Fibroblast of skin of left quadriceps (primary cell): ENCODE results near the gene PSPC1.
"Not testable (repeated sequence)": the region's sequence is repeated elsewhere in the genome, so short reads cannot be mapped to it uniquely, and the experiment has no call there.

Source experiments
- DNase-seq, 2 experiments: peaks; one replicate each; pipeline ENCODE4 v3.0.0-alpha.2; 2013; ENCODE audit warnings: low read depth in 2 of 2

PSPC1 gene

GRCh38 chr13:19763618-19764017 is 19.1 kb downstream of the PSPC1 start:
- no peak for DNase-seq

- DNase-seq: no peak
Observed at GRCh38 chr13:19759669-19760068, 23.1 kb downstream of the PSPC1 start.

GRCh38 chr13:19742643-19743042 is 40.1 kb downstream of the PSPC1 start:
- no peak for DNase-seq

- DNase-seq: no peak
Observed at GRCh38 chr13:19737844-19738557, 44.7 kb downstream of the PSPC1 start.

- DNase-seq: no peak
Observed at GRCh38 chr13:19726611-19727010, 56.1 kb downstream of the PSPC1 start.

- DNase-seq: no peak
Observed at GRCh38 chr13:19725320-19725719, 57.4 kb downstream of the PSPC1 start.

GRCh38 chr13:19720039-19720438 is 62.7 kb downstream of the PSPC1 start:
- no peak for DNase-seq

GRCh38 chr13:19713186-19713965 is 69.4 kb downstream of the PSPC1 start:
- peak; percentile 24 to 25 for DNase-seq

- not testable (repeated sequence) for DNase-seq
Observed at GRCh38 chr13:19709782-19710181, 73.0 kb downstream of the PSPC1 start.

GRCh38 chr13:19709039-19709438 is 73.7 kb downstream of the PSPC1 start:
- DNase-seq: not testable (repeated sequence)

- not testable (repeated sequence) for DNase-seq
Observed at GRCh38 chr13:19704256-19704655, 78.5 kb downstream of the PSPC1 start.

- not testable (repeated sequence) for DNase-seq
Observed at GRCh38 chr13:19701619-19702018, 81.1 kb downstream of the PSPC1 start.

- not testable (repeated sequence) for DNase-seq
Observed at GRCh38 chr13:19700963-19701362, 81.8 kb downstream of the PSPC1 start.

- no peak for DNase-seq
Observed at GRCh38 chr13:19695829-19696228, 86.9 kb downstream of the PSPC1 start.

- DNase-seq: no peak
Observed at GRCh38 chr13:19695428-19695827, 87.3 kb downstream of the PSPC1 start.

- DNase-seq: not testable (repeated sequence)
Observed at GRCh38 chr13:19691447-19691846, 91.3 kb downstream of the PSPC1 start.

GRCh38 chr13:19685437-19685836 is 97.3 kb downstream of the PSPC1 start:
- DNase-seq: no peak

GRCh38 chr13:19685034-19685433 is 97.7 kb downstream of the PSPC1 start:
- no peak for DNase-seq

GRCh38 chr13:19681517-19681916 is 101.2 kb downstream of the PSPC1 start:
- no peak for DNase-seq

GRCh38 chr13:19680751-19681150 is 102.0 kb downstream of the PSPC1 start:
- no peak for DNase-seq

GRCh38 chr13:19676168-19676567 is 106.6 kb downstream of the PSPC1 start:
- DNase-seq: no peak

- DNase-seq: no peak
Observed at GRCh38 chr13:19674898-19675297, 107.8 kb downstream of the PSPC1 start.
